Stimulated activated CD4-positive, alpha-beta T cell treated with anti-CD3 and anti-CD28 coated beads, Interleukin-4, amount 100 ng/mL, for 48 hours (primary cell): Measurements from ENCODE around the gene FBLN7.

Experiments used
- DNase-seq, 2 donors: peaks; one replicate each; pipeline ENCODE4 v3.0.0-alpha.2; 2020; ENCODE audit warnings: low read depth in 2 of 2

The FBLN7 gene

DNA sequence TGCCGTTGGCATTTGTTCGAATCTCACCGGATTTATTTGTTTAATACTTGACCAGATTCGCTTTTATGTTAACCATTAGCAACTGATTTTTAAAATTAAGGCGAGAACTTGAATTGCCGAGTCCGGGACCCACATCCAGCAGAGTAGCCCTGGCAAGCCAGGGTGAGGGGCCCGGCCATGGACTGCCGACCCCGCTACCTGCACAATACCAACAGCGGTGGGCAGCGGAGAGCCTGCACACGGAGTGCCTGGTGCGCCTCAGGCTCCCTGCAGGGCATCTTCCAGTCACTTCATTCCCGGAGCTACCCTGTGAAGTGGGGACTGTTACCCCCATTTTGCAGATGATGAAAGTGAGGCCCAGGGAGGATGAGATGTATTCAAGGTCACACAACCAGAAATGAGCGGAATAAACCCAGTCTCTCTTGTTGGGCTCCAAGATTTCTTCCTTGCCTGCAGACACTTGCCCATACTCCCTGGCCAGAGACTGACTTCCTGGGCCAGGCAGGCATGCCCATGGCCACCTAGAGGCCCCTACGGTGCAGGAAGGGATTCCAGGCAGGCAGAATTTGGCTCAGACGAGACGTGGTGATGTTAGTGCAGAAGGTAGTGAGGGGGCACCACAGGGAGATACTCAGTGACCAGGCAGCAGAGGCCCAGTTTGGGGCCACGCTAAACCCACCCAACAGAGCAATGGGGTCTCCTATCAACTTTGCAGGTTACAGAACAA lies 2.9 kb downstream of the FBLN7 start:
- DNase-seq = no peak

DNA sequence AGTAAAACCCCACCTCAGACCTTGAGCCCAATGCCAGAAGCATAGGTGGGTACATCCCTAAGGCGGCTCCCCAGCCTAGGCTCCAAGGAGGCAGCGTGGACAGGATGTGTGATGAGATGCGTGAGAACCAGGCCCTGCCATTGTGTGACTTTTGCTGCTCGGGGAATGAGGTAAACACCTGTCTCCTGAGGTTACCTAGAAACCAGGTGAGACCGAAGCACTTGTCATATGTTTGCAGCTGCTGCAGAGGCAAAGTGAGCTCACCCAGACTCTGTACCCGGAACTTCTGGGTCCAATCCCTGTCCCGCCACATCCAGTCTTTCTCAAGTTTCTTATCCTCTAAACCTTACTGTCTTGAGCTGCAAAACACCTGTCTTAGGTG lies 3.4 kb downstream of the FBLN7 start:
- no peak for DNase-seq

DNA sequence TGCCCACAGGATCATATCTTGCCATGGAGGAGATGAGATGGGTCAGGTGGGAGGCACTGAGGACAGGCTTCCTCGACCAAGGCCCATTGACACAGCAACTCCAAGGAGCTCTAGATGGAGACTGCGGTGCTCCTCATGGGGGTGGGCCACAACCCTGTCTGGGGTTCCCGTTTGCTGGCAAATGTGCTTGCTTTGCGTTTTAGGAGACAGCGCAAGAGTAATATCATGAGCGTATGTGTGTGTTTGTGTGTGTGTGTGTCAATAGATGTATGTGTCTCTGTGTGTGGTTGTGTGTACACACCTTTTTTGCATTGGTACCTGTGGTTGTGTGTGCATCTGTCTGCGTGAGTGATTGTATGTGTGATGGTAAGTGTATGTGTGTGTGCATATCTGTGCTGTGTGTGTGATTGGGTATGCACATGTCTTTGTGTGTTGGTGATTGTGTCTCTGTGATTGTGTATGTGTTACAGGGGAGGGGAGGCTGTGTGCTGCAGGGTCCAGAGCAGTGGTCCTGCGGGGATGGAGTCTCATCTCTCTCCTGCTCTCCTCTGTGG lies 4.4 kb downstream of the FBLN7 start:
- no peak for DNase-seq

DNA sequence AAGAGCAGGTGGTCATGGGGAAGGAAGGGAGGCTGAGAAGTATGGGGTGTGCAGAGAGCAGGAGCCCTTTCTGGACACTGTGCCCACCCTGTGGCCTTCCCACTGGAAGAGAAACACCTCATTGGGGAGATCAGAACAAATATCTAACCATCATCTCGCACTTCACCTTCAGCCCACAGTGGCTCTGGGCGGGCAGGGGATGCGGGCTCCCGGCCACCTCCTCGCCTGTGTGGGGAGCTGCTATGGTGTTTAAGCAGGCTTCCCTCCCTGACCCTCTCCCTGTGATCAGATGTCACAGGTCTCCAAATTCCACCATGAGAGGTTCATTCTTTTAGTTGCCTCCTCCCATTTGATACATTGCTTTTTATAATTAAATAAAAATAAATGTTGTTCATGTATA lies 5.0 kb downstream of the FBLN7 start:
- DNase-seq = no peak

DNA sequence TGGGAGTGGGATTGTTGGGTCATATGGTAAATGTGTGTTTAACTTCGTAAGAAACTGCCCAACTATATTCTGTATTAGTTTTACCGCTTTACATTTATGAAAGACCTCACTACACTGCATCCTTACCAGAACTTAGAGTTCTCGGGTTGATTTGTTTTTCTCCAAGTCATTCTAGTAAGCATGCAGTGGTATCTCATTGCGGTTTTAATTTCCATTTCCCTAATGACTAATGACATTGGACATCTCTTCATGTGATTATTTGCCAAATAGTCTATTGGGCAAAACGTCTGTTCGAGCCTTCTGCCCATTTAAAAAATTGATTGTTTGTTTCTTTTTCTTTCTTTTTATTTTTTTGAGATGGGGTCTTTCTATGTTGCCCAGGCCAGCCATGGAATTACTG lies 6.8 kb downstream of the FBLN7 start:
- DNase-seq = no peak

DNA sequence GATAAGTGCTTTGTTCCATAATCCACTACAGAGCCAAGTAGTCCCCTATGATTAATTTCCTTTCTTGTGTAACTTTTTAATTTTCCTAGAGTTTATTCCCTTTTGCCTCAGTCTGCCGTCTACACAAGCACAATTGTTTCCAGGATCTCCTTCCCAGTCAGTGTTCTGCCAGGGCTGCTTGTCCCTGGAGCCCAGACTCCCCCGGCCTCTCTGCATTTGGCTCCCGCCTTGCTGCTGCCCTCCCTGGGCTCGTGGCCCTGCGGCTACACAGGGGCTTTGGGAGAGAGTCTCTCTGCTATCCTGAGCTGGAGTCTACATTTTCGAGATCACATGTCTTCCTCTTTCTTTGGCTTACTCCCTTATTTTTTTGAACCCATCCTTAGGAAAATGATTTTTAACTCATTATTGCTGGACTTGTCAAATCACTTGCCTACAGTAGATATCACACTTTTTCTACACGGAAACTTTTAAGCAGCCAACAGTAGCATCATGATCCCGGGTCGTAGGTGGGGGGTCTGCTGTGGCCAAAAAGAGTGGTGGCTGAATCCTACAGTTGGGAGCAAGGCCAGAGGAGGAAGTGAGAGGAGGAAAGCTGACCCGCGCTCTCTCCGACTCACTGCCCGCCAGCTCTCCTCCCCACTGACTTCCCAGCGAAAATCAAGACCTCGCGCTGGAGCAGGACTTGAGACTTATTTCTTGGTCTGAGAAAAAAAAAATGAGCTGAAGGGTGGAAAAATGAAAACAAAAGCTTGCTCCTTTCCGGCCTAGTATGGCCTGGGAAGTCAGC lies 9.4 kb downstream of the FBLN7 start:
- no peak for DNase-seq

DNA sequence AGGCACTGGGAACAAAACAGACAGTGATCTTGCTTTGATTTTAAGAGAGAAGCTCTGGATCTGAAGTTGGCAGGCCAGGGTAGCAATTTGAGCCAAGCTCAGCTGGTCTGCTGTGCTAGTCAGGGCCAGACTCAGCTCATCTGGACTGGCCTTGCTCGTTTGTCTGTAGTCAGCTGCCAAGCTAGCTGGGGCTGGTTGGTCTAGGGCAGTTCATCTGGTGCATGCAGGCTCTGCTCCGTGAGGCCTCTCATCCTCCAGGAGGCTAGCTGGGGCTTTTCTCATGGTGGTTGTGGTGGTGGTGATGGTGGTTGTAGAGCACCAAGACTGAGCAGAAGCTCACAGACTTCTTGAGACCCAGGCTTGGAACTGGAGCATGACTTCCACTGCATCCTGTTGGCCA lies 10.3 kb downstream of the FBLN7 start:
- DNase-seq = no peak

DNA sequence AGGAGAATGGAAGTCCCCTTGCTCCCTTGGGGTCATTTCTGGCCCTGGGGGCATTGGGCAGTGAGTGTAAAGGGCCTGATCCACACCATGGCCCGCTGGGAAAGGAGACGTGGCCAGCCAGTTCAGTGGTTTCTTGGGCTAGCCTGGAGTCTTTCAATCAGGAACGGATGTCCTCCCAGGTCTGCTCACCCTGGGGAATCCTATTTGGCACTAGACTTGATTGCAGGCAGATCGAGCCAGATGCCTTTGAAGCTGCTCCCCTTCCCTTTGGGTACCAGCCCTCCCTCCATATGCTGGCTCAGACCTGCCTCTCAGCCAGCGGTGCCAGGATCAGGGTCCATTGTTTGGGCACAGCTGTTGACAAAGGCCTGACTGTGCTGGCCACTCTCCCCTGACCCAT lies 11.0 kb downstream of the FBLN7 start:
- no peak for DNase-seq

DNA sequence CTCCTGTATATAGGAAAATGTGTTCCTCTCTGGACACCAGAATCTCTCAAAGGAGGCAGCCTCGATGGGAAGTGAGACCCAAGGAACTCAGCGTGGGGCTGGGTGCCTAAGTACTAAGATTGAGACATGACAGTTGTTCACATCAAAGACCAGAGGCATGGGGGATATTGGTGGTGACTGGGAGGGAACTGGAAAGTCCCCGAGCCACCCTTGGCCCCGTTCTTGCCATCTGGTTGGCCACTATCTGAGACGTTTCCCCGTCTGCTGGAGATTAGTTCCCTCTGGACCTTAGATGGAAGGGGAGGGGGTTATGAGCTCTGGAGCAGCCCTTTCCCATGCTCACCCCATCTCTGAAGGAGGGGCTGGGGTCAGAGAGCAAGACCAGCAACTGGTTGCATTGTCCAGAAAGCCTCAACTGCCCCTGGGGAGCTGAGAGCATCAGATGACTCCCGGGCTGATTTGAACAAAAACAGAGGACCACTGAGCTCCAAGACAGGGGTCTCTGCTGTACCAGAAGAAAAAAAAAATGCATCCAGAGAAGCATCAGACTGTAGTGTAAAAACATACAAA lies 11.8 kb downstream of the FBLN7 start:
- DNase-seq = no peak

DNA sequence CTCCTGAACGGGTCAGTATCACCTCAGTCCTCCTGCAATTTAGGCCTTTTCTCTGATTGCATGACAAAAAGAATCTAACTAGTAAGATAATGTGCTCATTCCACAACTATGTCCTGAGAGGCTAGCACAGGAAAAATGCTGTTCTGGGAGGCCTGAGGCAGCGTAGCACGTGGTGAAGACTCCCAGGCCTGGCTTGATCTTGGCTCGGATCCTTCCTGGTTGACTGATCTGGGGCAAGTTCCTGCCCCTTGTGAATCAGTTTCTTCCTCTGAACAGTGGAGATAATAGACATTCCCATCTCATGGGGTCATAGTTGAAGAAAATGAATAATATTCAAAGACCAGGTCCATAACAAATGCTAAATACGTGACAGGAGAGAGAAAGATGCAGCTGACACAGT lies 12.3 kb downstream of the FBLN7 start:
- no peak for DNase-seq

DNA sequence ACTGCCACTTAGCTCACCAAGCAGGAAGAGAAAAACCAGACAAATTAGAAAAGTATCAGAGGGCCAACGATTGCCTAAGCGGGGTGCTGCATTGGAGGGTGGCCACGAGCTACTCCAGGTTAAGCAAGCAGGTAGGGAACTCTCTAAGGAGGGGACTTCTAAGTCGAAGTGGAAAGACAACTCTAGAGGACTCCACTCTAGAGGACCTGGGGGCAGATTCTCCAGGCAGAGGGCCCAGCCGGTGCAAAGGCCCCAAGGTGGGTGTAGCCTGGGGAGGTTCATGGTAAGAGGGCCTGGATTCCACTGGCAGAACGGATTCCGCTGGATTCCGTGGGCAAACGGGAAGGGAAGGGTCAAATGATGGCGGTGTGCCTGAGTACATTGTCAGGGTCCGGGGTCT lies 12.7 kb downstream of the FBLN7 start:
- DNase-seq = no peak

DNA sequence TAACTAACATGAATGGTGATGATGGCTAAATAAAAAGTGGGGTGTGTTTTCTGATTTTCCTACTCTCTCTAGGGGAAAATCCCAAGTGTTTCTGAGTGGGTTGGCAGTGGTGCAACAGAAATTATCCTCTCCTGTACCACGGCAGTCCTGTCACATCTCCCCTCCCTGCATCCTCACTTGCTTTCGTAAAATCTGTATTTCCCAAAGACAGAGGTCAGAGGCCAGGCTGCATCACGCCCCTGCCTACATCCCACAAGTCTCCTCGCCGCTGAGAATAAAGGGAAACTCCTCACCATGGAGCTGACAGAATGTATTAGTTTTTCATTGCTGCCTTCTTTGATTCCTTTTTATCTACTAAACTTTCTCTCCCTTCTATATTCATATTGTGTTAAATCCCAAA lies 13.1 kb downstream of the FBLN7 start:
- DNase-seq = no peak

DNA sequence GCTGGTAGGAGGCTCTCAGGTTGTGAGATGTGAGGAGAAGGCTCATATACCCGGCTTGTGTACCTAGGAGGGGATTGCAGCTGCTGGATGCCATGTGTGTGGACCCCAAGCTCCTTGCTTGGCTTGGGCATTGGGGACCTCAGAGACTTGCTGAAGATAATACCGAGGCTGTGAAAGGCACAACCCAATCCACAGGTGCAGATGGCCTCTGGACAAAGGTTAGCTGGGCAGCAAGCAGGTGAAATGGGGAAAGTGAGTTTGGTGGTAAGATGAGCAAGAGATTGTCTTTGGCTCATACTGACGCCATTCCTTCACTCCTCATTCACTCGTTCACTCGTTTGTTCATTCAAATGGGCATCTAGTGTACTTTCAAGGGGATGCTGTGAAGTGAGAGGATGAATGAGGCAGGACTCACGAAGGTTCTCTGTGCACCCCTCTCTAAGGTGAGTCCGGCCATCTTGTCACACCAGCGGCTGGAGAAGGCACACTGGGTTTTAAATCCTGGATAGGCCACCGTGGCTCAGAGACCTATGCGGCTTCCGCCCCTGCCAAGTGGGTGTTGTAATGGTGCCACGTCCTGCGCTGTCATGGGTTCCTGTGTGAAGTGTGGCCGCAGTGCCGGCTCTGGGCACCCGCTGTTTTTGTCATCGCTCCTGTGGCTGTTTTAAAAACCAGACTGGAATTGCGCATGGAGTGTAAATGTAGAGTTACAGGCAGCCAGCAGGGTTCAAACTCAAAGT lies 13.7 kb downstream of the FBLN7 start:
- DNase-seq = no peak

DNA sequence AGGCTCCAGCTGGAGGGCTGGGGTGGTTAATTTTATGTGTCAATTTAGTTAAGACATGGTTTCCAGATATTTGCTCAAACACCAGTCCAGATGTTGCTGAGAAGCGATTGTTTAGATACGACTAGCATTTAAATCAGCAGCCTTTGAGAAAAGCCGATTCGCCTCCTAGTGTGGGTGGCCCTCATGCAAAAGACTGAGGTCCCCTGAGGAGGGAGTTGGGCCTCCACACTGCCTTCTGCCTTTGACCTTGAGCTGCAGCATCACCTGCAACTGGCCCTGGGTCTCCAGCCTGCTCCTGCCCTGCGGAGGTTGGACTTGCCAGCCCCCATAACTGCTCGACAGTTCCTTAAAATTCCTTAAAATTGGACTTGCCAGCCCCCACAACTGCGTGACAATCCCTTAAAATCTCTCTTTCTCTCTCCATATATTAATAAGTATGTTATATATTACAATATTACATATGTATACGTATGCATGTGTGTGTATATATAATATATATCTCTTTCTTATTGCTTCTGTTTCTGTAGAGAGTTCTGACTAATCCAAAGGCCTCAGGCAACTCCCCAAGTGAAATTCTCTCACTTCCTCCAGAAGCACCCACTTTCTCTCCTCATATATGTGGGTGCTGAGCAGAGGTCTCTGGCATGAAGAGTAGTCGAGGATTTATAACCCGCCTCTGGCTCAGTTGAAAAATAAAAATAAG lies 14.4 kb downstream of the FBLN7 start:
- DNase-seq = no peak

DNA sequence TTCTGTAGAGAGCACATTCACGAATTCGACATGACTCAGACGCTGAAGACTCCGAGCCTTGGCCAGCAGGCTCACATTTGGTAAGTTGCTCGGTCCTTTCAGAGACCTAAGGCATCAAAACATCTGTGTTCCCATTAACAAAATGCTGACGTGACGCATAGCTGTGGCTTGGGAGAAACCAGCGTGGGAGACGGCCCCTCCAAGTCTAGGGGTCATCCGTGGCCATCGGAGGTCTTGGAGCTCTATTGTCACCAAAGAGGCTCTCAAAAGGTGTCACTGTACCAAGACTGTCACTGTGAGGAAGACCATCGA lies 14.9 kb downstream of the FBLN7 start:
- no peak for DNase-seq

DNA sequence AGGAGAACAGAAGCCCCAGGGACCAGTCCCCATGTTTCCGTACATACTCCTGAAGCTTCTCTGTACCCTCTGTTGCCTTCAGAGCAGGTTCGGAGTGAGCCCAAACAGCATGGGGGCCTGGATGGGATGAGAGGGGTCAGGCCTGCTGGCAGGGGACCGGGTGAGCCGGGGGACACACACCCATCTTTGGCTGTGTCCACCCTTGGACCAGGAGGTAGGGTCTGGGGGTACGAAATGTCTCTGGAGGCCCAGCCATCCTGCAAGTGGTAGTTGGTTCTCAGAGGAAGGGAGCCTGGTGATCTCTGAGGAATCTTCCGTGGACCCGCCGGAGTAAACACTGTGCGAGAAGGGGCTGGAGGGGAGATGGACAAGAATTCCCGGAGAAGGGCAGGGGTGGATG lies 15.3 kb downstream of the FBLN7 start:
- no peak for DNase-seq

DNA sequence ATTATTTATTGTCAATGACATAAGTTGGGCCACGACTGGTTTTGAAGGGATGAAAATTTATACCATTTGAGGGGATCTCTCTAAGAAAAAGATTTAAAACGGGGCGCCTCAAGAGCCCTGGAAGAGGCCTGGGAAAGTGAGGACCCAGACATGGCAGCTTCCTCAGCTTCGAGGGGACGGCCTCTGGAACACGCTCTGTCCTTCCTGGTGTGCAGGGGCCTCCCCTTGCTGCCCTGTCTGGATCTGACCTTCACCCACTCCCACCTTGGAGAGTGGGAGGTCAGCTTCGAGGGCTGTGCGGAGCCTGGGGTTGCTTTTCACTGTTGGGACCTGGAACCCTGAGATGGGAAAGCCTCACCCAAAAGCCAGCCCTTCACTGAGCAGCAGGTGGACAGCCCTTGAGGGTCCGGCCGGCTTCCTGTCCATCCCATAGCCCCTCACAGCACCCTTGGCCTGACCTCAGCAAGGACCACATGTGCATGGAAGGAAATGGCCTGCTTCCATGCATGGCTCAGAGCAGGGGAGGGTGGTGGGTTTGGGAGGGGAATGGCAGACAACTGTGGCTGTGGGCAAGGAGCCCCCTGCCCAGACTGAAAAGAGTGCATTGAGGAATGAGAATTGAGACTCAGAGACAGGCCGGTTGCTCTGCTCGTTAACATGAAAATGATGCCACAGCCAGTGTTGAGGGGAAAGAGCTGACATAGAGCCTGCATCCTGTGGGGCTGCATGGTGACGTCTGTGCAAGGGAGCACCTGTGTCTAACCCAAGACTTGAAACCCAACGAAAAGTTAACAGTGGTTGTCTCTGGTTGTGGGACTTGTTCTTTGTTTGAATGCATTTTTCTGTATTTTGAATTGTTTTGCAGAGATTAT lies 16.3 kb downstream of the FBLN7 start:
- no peak for DNase-seq

DNA sequence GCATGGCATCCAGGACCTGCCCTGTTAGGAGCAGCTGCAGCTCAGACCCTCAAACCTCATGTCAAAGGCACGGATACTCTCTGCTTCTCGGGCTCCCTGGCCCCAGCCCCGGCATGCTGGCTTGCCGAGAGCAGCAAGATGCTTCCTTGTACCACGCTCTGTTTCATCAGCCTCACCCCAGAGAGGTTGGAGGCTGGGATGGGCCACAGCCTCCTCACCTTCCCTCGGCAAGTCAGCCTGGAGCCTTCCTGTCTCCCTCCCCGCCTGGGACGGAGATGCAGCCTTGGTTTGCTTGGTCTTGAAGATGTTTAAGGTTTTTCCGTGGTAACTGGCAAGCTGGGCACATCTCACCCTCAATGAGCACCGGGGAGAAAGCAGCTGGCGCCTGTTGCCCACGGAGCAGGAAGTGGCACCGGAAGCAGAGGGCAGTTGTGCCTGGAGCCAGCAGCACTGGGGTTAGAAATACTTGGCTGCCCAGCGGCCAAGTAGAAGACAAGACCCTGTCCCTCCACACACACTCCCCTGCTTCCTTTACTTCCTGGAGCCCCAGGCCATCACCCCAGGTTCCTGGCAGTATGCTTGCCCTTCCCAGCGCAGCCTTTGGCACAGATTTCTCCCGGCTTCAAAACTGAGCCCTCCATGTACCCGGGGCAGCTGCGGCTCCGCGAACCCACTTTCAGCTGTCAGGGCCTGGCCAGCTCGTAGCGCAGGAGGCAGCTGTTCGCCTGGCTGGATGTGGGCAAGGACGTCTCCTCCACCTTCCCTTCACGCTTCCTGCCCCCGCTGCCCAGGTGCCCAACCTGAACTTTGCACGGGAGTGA lies 17.4 kb downstream of the FBLN7 start:
- DNase-seq = peak in 1 of 2 donors; percentile 30

DNA sequence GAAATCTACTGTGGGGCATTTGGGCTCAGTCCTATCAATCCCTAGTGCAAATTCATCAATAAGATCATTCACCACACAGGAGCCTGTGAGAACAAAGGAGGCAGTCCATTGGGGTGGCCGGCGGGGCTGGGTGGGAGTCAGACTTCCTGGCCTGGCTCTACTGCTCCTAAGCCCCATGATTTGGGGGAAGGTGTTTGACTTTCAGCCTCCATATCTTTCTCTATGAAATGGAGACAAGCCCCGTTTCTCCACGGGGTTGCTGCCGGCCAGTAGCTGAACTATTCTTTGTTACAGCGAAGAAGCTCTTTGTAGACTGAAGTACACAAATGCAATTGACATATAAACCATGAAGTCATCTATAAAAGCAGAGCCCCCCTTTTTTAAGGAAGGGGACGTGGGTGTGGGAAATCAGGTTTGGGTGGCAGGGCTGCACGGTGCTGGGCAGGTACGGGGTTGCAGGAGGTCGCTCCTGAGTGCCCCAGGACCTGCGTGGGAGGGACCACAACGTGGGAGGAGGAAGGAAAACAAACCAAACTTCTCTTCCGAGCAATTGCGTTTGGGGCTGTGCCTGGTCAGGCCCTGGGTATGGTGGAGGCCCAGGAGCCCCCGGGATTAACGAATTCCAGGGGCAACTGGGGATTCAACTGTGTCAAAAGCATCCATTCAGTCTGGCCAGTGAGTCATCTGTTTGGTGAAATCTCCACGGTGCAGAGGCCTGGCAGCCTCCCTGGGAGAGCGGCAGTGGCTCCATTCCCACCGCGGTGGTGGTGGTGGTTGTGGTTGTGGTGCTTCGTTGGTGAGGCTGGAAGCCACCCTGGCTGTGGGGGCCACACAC lies 18.2 kb downstream of the FBLN7 start:
- peak; percentile 18 to 39 for DNase-seq
